ENCODE results near the gene TTLL5. TPM values are rescaled to one million over a fixed set of nuclear protein-coding genes. Genes with fewer than 3 reads are reported as not detected.

TTLL5 gene
- total and polyA plus RNA-seq, 9 of the 15 experiments (the other 6 are each of a cell fraction or from before 2014, with no cell fraction given), result 4.1 to 18.9 (median 12.6) TPM

DNA sequence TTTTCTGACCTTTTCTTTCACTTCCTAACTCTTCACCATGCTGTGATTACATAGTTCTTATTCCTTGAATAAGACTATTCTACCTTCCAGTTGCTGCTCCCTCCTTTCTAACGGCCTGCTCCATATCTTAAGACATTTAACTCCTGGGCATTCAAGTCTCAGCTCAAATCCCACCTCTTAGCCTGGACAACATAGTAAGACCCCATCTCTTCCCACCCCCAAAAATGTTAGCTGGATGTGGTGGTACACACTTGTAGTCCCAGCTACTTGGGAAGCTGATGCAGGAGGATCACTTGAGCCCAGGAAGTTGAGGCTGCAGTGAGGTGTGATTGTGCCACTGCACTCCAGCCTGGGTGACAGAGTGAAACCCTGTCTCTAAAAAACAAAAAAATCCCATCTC is 11.3 kb upstream of the TTLL5 start:
- POLR2A ChIA-PET, result interaction anchor here (1.0 kb wide), 1 partner anchor 11 kb away, joined by 3 read pairs; the partner anchor contains the start of genes ERG28 and TTLL5

More for the DNA sequence above, 11.3 kb upstream of the TTLL5 start:
- 40% methylated on average over 1 of the region's 1 CpG for WGBS (ENCODE audit: insufficient coverage, low coverage, missing lambda C conversion rate)
- H3K4me1 ChIP-seq (replicated peaks in 1 of 2; ENCODE audit: control insufficient read depth in 2 of 2, insufficient read depth in 2 of 2, low read length in 2 of 2), result peaks cover 0 to 5% of the 10 kb centered on the region in 2 experiments; a peak in 2 of 5 replicates
- no peak for TF ChIP-seq NBN (IDR thresholded peaks at IDR 0.05; ENCODE audit: low read depth)
- TF ChIP-seq SIRT6 (IDR thresholded peaks at IDR 0.05; ENCODE audit: low read depth, low read length), result no peak
- no peak for TF ChIP-seq SNIP1 (IDR thresholded peaks at IDR 0.05; ENCODE audit: low read depth)
- TF ChIP-seq HEY1 (CRISPR knock-in tag; IDR thresholded peaks at IDR 0.05; ENCODE audit: borderline replicate concordance), result no peak
- TF ChIP-seq, protein P1, sequence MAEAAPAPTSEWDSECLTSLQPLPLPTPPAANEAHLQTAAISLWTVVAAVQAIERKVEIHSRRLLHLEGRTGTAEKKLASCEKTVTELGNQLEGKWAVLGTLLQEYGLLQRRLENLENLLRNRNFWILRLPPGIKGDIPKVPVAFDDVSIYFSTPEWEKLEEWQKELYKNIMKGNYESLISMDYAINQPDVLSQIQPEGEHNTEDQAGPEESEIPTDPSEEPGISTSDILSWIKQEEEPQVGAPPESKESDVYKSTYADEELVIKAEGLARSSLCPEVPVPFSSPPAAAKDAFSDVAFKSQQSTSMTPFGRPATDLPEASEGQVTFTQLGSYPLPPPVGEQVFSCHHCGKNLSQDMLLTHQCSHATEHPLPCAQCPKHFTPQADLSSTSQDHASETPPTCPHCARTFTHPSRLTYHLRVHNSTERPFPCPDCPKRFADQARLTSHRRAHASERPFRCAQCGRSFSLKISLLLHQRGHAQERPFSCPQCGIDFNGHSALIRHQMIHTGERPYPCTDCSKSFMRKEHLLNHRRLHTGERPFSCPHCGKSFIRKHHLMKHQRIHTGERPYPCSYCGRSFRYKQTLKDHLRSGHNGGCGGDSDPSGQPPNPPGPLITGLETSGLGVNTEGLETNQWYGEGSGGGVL (CRISPR knock-in tag; IDR thresholded peaks at IDR 0.05), result no peak
- no peak for TF ChIP-seq TAF15 (IDR thresholded peaks at IDR 0.05; ENCODE audit: low read depth, low read length)
- TF ChIP-seq RBM39 (optimal IDR thresholded peaks at IDR 0.05; ENCODE audit: low read depth, low read length), result no peak
- no peak for TF ChIP-seq TGIF2 (CRISPR knock-in tag; IDR thresholded peaks at IDR 0.05)
- no peak for TF ChIP-seq ZNF184 (CRISPR knock-in tag; IDR thresholded peaks at IDR 0.05)
- TF ChIP-seq NR4A1 (CRISPR knock-in tag; IDR thresholded peaks at IDR 0.05), result no peak
- no peak for TF ChIP-seq NR4A1 (tag; IDR thresholded peaks at IDR 0.05)
- no peak for TF ChIP-seq CREBBP (IDR thresholded peaks at IDR 0.05; ENCODE audit: low read depth, low read length)
- TF ChIP-seq ZSCAN29 (IDR thresholded peaks at IDR 0.05), result no peak
- ATAC-seq (no peak), DNase-seq (ENCODE audit: extremely low read depth in 1 of 4, low spot score in 3 of 4) (no peak), FAIRE-seq (no peak)
- no peak overlapping the region for H3K9ac ChIP-seq (ENCODE audit: insufficient read depth in 1 of 2, low read depth in 2 of 2, low read length in 2 of 2)
- H3K27ac ChIP-seq (ENCODE audit: extremely low read depth, low read depth, low read length), result no peak overlapping the region
- no peak overlapping the region for H2AFZ ChIP-seq (ENCODE audit: low read depth, low read length)
- no peak overlapping the region for H3K4me3 ChIP-seq
- H3K36me3 ChIP-seq (ENCODE audit: control insufficient read depth, insufficient read depth, low read length), result peaks cover 40% of the 10 kb centered on the region; the same call in 2 of the 3 replicates
- no peak overlapping the region for H3K4me2 ChIP-seq (ENCODE audit: insufficient read depth, low read length)
- no peaks in the 10 kb centered on the region for H3K79me2 ChIP-seq (ENCODE audit: control insufficient read depth, insufficient read depth, low read length)
- no peaks in the 10 kb centered on the region for H4K20me1 ChIP-seq (replicated peaks; ENCODE audit: control insufficient read depth, insufficient read depth, low read length)
- BruUV-seq (replicated peaks), result no TSS peak
- intact Hi-C loops (cut with micrococcal nuclease), result loop anchor here (10.0 kb wide), 1 partner anchor 345 kb away; no protein-coding TSS in a partner anchor
- CTCF ChIA-PET (ENCODE audit: low intra/inter-chr PET ratio), result no interaction called here
- no peaks in the 10 kb centered on the region for H3K27me3 ChIP-seq (ENCODE audit: control insufficient read depth in 2 of 2, insufficient read depth in 2 of 2, low read length in 2 of 2)
- H3K9me3 ChIP-seq (replicated peaks; ENCODE audit: control insufficient read depth, insufficient read depth, low read depth, low read length), result no peaks in the 10 kb centered on the region
- in situ Hi-C loops (cut with MboI), result loop anchor here (5.0 to 25.0 kb wide), 2 partner anchors 72 to 512 kb away; partner anchors contain the start of genes FLVCR2 and NEK9
- no peaks in the 10 kb centered on the region for H3K9me1 ChIP-seq (ENCODE audit: control insufficient read depth, insufficient read depth, low read length)
